Activated naive CD8-positive, alpha-beta T cell treated with anti-CD3 and anti-CD28 coated beads, Interleukin-2, amount 10 ng/mL, durations not matched to agents 7 days and 5 days (primary cell): Measurements from ENCODE around the gene MASP2. TPM values are rescaled to one million over a fixed set of nuclear protein-coding genes. Genes with fewer than 3 reads are reported as not detected.
A peak's percentile ranks its signal among the peaks of the same experiment; 100 is the strongest.
"Not testable (repeated sequence)": the region's sequence is repeated elsewhere in the genome, so short reads cannot be mapped to it uniquely, and the experiment has no call there.

Source experiments
- ATAC-seq: fragments of 150-1000 bp; cut with Tn5 transposase; one replicate; pipeline ENCODE4 v1.10.0; 2021; ENCODE audit warnings: low read depth, moderate library complexity
- POLR2A ChIA-PET: fragments of 350-600 bp; sonication (Branson Sonifier 250); formaldehyde crosslinking; loops from one replicate; lab custom pipeline; 2021; ENCODE audit warnings: antibody characterized with exemption; lab: Charles Lee
- DNase-seq: peaks from one replicate; pipeline ENCODE4 v3.0.0; 2021
- H3K27ac Mint-ChIP-seq: one replicate; pipeline ENCODE4 v1.8.0; 2022; ENCODE audit warnings: mild to moderate bottlenecking, mixed read lengths
- H3K27me3 Mint-ChIP-seq: one replicate; pipeline ENCODE4 v1.8.0; 2022; ENCODE audit warnings: mild to moderate bottlenecking, moderate library complexity, mixed read lengths
- H3K36me3 Mint-ChIP-seq: one replicate; pipeline ENCODE4 v1.8.0; 2021; ENCODE audit warnings: mild to moderate bottlenecking, mixed read lengths
- H3K4me1 Mint-ChIP-seq: one replicate; pipeline ENCODE4 v1.8.0; 2021; ENCODE audit warnings: mixed read lengths
- H3K4me3 Mint-ChIP-seq: one replicate; pipeline ENCODE4 v1.8.0; 2022; ENCODE audit warnings: mild to moderate bottlenecking, moderate library complexity, mixed read lengths
- H3K9me3 Mint-ChIP-seq: one replicate; pipeline ENCODE4 v1.8.0; 2021; ENCODE audit warnings: mixed read lengths
- total RNA-seq, 2 experiments: library from RNA; stranded (reverse); gene quantifications; one replicate each; pipeline ENCODE4 v1.2.3, GENCODE V29; 2021

The MASP2 gene
- total RNA-seq: not detected

GRCh38 chr1:11046625-11047365, at the start of gene MASP2:
Gene MASP2, minus strand, starts transcription at chr1:11047239. Its CDS starts 32 bp downstream, at chr1:11047207.
- H3K9me3 Mint-ChIP-seq: no peaks in the 10 kb centered on the region
- POLR2A ChIA-PET: no interaction called here
- no peak within 1 kb of the TSS for H3K4me3 Mint-ChIP-seq
- H3K27ac Mint-ChIP-seq: no peak within 1 kb of the TSS
- DNase-seq (peak; percentile 25), ATAC-seq (no peak)
- H3K4me1 Mint-ChIP-seq: no peaks in the 10 kb centered on the region
- no peaks in the 10 kb centered on the region for H3K27me3 Mint-ChIP-seq
- no peaks in the 10 kb centered on the region for H3K36me3 Mint-ChIP-seq

GRCh38 chr1:11083784-11084183, 36.7 kb upstream of the MASP2 start:
- H3K4me3 Mint-ChIP-seq, H3K4me1 Mint-ChIP-seq, H3K9me3 Mint-ChIP-seq, POLR2A ChIA-PET, H3K27ac Mint-ChIP-seq, DNase-seq, H3K27me3 Mint-ChIP-seq, ATAC-seq: not testable (repeated sequence)
- peaks cover 44% of the 10 kb centered on the region for H3K36me3 Mint-ChIP-seq

- ATAC-seq (no peak), DNase-seq (no peak)
- H3K4me1 Mint-ChIP-seq: no peaks in the 10 kb centered on the region
- POLR2A ChIA-PET: no interaction called here
- H3K4me3 Mint-ChIP-seq: no peak overlapping the region
- H3K36me3 Mint-ChIP-seq: peaks cover 36% of the 10 kb centered on the region
- H3K27me3 Mint-ChIP-seq: no peaks in the 10 kb centered on the region
- H3K9me3 Mint-ChIP-seq: no peaks in the 10 kb centered on the region
- H3K27ac Mint-ChIP-seq: no peak overlapping the region
Measured at GRCh38 chr1:11080931-11081330, 33.9 kb upstream of the MASP2 start.

GRCh38 chr1:11078631-11079030, 31.6 kb upstream of the MASP2 start:
- Mint-ChIP-seq H3K4me3 (no peak overlapping the region), H3K36me3 (peaks cover 26% of the 10 kb centered on the region), H3K27me3 (no peaks in the 10 kb centered on the region), H3K27ac (peak overlapping the region; percentile 60), H3K4me1 (no peaks in the 10 kb centered on the region), H3K9me3 (no peaks in the 10 kb centered on the region)
- POLR2A ChIA-PET: interaction anchor here (0.6 kb wide), 1 partner anchor 11 kb away, joined by 5 read pairs; no protein-coding TSS in a partner anchor
- no peak for DNase-seq
- no peak for ATAC-seq

- Mint-ChIP-seq H3K4me1 (peaks cover 18% of the 10 kb centered on the region), H3K36me3 (peaks cover 32% of the 10 kb centered on the region)
- POLR2A ChIA-PET, H3K9me3 Mint-ChIP-seq, DNase-seq, ATAC-seq, H3K27ac Mint-ChIP-seq, H3K27me3 Mint-ChIP-seq, H3K4me3 Mint-ChIP-seq: not testable (repeated sequence)
Measured at GRCh38 chr1:11073398-11073797, 26.4 kb upstream of the MASP2 start.

GRCh38 chr1:11072216-11072917, 25.3 kb upstream of the MASP2 start:
- DNase-seq: no peak
- POLR2A ChIA-PET: no interaction called here
- no peak for ATAC-seq
- Mint-ChIP-seq H3K36me3 (peaks cover 32% of the 10 kb centered on the region), H3K27me3 (no peaks in the 10 kb centered on the region), H3K9me3 (no peaks in the 10 kb centered on the region), H3K4me1 (peaks cover 19% of the 10 kb centered on the region), H3K4me3 (no peak overlapping the region), H3K27ac (no peak overlapping the region)

- POLR2A ChIA-PET: interaction anchor here (2.9 kb wide), 1 partner anchor 11 kb away, joined by 28 read pairs; the partner anchor contains the start of gene SRM
- Mint-ChIP-seq H3K27ac (peak overlapping the region; percentile 62), H3K4me1 (peaks cover 19% of the 10 kb centered on the region), H3K4me3 (no peak overlapping the region), H3K9me3 (no peaks in the 10 kb centered on the region), H3K36me3 (peaks cover 34% of the 10 kb centered on the region), H3K27me3 (no peaks in the 10 kb centered on the region)
- no peak for DNase-seq
- no peak for ATAC-seq
Measured at GRCh38 chr1:11071463-11072215, 24.6 kb upstream of the MASP2 start.

- no peak for DNase-seq
- POLR2A ChIA-PET: interaction anchor here (0.7 to 2.9 kb wide), 3 partner anchors 10 to 1684 kb away, joined by 4 to 28 read pairs (median 8); partner anchors contain the start of gene SRM
- no peak for ATAC-seq
Measured at GRCh38 chr1:11070876-11071275, 23.8 kb upstream of the MASP2 start.

GRCh38 chr1:11068600-11069473, 21.8 kb upstream of the MASP2 start:
- Mint-ChIP-seq H3K36me3 (peaks cover 38% of the 10 kb centered on the region), H3K27me3 (no peaks in the 10 kb centered on the region), H3K27ac (peak overlapping the region; percentile 80), H3K4me1 (peaks cover 20% of the 10 kb centered on the region), H3K4me3 (no peak overlapping the region), H3K9me3 (no peaks in the 10 kb centered on the region)
- DNase-seq (no peak), ATAC-seq (no peak)
- POLR2A ChIA-PET: interaction anchor here (1.2 to 2.9 kb wide), 2 partner anchors 8 to 39 kb away, joined by 11 to 28 read pairs; partner anchors contain the start of gene SRM

More at GRCh38 chr1:11070876-11071275, 23.8 kb upstream of the MASP2 start:
- H3K36me3 Mint-ChIP-seq: peaks cover 33% of the 10 kb centered on the region
- H3K9me3 Mint-ChIP-seq: no peaks in the 10 kb centered on the region
- H3K27me3 Mint-ChIP-seq: no peaks in the 10 kb centered on the region
- peak overlapping the region; percentile 62 for H3K27ac Mint-ChIP-seq
- H3K4me3 Mint-ChIP-seq: no peak overlapping the region
- peaks cover 19% of the 10 kb centered on the region for H3K4me1 Mint-ChIP-seq

GRCh38 chr1:11067716-11068599, 20.9 kb upstream of the MASP2 start:
- Mint-ChIP-seq H3K4me3 (no peak overlapping the region), H3K27ac (peak overlapping the region; percentile 45), H3K27me3 (no peaks in the 10 kb centered on the region), H3K4me1 (peaks cover 28% of the 10 kb centered on the region), H3K9me3 (no peaks in the 10 kb centered on the region), H3K36me3 (peaks cover 38% of the 10 kb centered on the region)
- ATAC-seq (no peak), DNase-seq (no peak)
- POLR2A ChIA-PET: no interaction called here

- Mint-ChIP-seq H3K27me3 (no peaks in the 10 kb centered on the region), H3K4me1 (peaks cover 34% of the 10 kb centered on the region), H3K36me3 (peaks cover 34% of the 10 kb centered on the region), H3K27ac (peak overlapping the region; percentile 34), H3K4me3 (no peak overlapping the region), H3K9me3 (no peaks in the 10 kb centered on the region)
- POLR2A ChIA-PET: no interaction called here
- ATAC-seq (no peak), DNase-seq (no peak)
Measured at GRCh38 chr1:11065796-11066195, 18.8 kb upstream of the MASP2 start.

GRCh38 chr1:11064942-11065341, 17.9 kb upstream of the MASP2 start:
- peaks cover 37% of the 10 kb centered on the region for H3K4me1 Mint-ChIP-seq
- H3K36me3 Mint-ChIP-seq: peaks cover 31% of the 10 kb centered on the region
- no peak overlapping the region for H3K4me3 Mint-ChIP-seq
- ATAC-seq (no peak), DNase-seq (no peak)
- POLR2A ChIA-PET: no interaction called here
- H3K27ac Mint-ChIP-seq: no peak overlapping the region
- no peaks in the 10 kb centered on the region for H3K27me3 Mint-ChIP-seq
- no peaks in the 10 kb centered on the region for H3K9me3 Mint-ChIP-seq
